Hindlimb muscle (tissue), 1 donor: ENCODE data around the gene EPM2A. TPM values are rescaled to one million over a fixed set of nuclear protein-coding genes. Genes with fewer than 3 reads are reported as not detected.
"Not testable (repeated sequence)": the region's sequence is repeated elsewhere in the genome, so short reads cannot be mapped to it uniquely, and the experiment has no call there.

Experiments used
- DNase-seq: peaks from one replicate; pipeline ENCODE4 v3.0.0-alpha.2; 2013
- polyA plus RNA-seq: library from polyadenylated mRNA; unstranded; fragments of 120-200 nt; gene quantifications from one replicate; pipeline ENCODE4 v1.2.1, GENCODE V29; 2013; ENCODE audit not compliant: insufficient read length

The EPM2A gene
- polyA plus RNA-seq, 1 donor, result 17.4 TPM

DNA sequence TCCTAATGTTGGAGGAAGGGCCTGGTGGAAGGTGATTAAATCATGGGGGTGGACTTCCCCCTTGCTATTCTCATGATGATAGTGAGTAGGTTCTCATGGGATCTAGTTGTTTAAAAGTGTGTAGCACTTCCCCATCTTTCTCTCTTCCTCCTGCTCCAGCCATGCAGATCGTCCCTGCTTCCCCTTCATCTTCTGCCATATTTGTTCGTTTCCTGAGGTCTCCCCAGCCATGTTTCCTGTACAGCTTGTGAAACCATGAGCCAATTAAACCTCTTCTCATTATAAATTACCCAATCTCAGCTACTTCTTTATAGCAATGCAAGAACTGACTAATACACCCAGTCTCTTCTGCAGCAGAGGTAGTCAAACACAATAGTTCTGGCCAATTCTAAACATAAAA, 5.4 kb downstream of the EPM2A start:
- DNase-seq, result no peak

DNA sequence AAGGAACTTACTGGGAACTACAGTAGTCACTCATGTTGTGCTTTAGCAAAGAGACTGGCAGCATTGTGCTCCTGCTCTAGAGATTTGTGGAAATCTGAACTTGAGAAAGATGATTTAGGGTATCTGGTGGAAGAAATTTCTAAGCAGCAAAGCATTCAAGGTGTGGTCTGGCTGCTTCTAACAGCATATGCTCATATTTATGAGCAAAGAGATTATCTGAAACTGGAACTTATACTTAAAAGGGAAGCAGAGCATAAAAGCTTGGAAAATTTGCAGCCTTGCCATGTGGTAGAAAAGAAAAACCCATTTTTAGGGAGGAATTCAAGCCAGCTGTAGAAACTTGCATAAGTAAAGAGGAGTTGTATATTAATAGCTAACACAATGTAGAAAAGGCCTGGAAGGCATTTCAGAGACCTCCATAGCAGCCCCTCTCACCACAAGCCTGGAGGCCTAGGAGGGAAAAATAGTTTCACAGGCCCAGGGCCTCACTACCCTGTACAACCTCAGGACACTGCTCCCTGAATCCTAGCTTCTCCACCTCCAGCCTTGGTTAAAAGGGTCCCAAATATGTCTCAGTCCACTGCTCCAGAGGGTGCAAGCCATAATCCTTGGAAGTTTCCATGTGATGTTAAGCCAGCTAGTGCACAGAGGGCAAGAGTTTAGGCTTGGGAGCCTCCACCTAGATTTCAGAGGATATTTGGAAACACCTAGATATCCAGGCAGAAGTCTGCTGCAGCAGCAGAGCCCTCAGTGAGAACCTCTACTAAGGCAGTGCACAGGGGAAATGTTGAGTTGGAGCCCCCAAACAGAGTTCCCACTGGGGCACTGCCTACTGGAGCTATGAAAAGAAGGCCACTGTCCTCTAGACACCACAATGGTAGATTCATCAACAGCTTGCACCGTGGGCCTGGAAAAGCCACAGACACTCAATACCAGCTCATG, 6.6 kb downstream of the EPM2A start:
- no peak for DNase-seq

DNA sequence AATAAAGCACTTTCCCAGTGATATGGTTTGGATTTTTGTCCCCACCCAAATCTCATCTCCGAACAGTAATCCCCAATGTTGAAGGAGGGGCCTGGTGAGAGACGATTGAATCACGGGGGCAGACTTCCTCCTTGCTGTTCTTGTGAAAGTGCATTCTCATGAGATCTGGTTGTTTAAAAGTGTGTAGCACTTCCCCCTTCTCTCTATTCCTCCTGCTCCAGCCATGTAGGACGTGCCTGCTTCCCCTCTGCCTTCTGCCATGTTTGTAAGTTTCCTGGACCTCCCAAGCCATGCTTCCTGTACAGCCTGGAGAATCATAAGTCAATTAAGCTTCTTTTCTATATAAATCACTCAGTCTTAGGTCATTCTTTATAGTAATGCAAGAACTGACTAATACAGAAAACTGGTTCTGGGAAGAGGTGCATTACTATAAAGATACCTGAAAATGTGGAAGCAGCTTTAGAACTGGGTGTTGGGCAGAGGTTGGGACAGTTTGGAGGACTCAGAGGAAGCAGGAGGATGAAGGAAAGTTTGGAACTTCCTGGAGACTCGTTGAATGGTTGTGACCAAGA, 7.4 kb downstream of the EPM2A start:
- DNase-seq, result no peak

DNA sequence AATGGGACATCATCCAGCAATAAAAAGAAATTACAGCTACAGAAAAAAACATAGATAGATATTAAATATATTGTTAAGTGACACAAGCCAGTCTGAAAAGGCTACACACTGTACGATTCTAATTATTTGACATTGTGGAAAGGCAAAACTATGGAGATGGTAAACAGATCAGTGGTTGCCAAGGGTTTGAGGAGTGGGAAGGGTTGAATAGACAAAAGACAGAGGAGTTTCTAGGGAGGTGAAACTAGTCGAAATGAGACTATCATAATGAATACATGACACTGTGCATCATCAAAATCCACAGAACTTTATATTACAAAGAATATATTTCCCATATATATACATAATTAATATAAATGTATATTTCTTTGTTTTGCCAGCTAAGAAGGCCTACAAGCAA, 9.8 kb downstream of the EPM2A start:
- no peak for DNase-seq

DNA sequence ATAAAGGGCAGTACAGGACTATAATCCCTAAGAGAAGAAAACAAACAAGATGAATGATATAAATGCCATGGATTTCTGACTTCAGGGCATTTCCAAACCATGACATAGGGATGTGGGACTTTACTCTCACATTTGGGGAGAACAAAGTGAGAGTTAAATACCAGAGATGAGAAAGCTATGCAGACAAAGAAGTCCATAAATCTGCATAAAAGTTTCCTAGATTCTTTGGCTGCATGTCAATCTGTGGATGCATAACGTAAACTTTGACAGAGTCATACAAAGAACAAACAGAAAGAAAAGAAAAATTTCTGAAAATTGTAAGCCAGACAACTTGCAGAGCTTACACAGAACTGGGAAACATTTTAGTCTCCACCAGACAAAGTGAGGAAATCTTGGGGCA, 11.7 kb downstream of the EPM2A start:
- DNase-seq, result no peak

DNA sequence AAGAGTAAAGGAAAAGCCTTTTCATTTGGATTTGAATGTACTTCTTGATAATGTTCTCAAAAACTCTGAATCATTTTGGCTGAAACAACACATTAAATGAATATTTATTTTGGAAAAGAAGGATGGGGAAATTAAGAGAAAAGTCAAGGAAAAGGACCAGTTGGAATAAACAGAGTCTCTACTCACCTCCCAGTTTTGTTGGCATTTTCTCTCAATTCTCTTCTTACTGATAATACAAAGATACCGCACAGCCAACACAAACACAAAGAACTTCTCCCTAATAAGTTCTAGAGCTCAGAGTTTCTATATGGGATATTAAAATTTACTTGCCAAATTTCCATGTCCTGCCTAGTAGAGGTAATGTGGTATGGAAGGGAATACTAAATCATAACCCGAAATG, 13.1 kb downstream of the EPM2A start:
- DNase-seq, result no peak

DNA sequence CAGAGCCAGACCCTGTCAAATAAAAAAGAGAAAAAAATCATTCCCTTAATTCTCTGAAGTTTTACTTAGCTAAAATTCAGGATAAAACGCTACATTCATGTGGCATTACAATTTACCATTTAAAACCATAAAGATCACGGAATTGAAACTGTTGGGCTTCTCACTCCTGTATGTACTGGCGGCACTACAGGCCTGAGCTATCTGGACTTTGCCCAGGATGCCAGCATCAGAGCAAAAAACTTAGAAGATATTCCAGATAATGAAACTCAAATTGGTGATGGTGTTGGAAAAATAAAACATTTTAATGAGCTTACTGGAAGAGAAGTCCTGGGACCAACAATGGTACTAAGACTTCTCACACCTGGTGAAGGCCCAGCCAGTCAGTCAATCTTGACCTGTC, 14.2 kb downstream of the EPM2A start:
- no peak for DNase-seq

DNA sequence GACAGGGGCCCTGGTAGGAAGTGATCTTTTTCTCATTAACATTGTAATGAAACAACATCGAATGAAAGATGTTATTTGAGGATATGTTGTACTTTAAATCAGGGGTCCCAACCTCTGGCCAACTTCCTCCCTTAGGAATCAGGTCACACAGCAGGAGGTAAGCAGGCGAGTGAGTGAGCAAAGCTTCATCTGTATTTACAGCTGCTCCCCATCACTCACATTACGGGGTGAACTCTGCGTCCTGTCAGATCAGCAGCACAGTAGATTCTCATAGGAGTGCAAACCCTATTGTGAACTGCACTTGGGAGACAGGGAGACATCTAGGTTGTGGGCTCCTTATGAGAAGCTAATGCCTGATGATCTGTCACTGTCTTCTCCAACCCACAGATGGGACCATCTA, 19.9 kb downstream of the EPM2A start:
- DNase-seq, result no peak

DNA sequence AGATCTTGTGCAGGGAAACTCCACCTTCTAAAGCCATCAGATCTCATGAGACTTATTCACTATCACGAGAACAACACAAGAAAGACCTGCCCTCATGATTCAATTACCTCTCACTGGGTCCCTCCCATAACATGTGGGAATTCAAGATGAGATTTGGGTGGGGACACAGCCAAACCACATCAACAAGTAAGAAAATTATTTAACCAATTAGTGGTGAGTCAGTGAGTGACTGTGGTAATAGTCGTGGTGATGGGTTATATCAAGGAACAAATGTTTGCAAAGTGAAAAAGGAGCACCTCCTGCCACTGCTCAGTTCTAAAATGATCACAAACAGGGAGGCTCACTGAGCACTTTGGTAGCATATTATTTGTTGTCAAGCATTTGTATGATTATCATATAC, 20.6 kb downstream of the EPM2A start:
- DNase-seq, result no peak

DNA sequence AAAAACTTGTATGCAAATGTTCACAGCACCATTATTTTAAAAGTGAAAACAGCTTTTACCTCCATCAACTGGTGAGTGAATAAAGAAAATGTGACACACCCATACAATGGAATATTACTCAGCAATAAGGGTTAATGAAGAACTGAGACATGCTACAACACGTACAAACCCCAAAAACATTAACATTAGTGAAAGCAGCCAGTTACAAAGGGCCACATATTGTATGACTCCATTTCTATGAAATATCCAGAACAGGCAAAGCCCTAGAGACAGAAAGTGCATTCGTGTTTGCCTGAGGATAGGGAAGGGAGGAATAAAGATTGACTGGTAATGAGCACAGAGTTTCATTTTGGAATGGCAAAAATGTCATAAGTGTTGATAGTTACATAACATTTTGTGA, 21.5 kb downstream of the EPM2A start:
- DNase-seq, result no peak

DNA sequence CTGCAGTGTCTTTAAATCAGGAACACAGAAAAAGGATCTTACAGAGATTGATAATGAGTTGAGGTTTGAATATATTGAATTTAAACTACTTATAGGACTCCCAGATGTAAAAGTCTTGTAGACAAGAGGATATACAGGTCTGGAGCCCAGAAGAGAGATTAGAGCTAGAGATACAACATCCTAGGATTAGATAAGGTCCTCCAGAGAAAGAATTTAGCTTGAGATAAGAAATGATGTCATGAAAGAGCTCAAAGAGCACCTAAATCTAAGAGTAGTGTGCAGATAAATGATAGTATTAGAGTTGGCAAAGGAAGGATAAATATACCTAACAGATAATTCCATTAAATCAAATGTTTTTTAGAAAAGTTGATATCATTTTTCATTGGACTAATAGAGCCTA, 23.9 kb downstream of the EPM2A start:
- no peak for DNase-seq

DNA sequence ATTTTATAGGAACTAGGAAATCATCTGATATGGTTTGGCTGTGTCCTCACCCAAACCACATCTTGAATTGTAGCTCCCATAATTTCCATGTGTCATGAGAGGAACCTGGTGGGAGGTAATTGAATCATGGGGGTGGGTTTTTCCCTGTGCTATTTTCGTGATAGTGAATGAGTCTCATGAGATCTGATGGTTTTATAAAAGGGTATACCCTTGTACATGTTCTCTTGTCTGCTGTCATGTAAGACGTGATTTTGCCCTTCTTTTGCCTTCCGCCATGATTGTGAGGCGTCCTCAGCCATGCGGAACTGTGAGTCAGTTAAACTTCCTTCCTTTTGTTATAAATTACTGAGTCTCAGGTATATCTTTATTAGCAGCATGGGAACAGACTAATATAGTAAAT, 27.9 kb downstream of the EPM2A start:
- no peak for DNase-seq

DNA sequence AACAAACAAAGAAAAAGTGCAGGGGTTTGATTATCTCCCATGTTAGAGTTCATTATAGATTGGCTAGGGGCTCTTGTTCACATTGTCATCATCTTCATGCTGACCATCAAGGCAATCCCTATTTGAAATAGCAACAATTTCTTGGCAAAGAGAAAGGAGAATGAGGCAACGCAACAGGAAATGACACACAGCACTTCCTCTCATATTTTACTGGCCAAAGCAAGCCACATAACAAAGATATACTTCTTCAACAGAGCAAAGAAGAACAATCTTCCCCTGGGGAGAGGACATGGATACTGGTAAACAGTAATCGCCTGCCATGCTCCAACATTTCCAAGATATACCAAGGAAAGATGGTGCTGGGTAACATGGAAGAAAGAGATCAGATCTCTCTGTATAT, 29.8 kb downstream of the EPM2A start:
- no peak for DNase-seq

DNA sequence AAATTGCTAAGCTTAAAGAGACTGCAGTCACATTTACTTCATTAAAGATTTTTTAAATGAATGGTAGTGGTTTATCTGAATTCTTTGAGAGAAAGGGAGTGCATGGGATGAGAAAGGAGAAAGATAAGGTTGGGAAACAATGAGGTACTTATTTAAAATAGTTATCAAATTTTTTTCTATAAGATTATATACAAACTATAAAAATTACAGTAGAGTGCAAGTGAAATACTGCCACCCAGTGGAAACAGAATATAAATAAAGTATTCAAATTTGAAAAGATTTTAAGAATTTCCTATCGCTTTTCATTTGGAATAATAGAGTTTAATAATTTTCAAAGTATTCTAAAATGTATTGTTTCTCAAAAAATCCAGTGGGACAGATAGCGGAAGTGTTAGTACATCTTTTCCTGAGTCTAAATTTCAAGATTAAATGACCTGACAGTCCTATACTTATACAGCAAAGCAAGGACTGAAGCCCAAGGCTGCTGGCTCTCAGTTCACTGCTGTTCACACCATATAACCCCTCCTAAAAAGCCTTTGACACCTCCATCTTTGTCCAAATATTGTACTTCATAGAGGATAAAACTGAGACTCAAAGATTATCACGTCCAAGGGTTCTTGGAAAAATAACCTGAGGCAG, 31.1 kb downstream of the EPM2A start:
- DNase-seq, result no peak

DNA sequence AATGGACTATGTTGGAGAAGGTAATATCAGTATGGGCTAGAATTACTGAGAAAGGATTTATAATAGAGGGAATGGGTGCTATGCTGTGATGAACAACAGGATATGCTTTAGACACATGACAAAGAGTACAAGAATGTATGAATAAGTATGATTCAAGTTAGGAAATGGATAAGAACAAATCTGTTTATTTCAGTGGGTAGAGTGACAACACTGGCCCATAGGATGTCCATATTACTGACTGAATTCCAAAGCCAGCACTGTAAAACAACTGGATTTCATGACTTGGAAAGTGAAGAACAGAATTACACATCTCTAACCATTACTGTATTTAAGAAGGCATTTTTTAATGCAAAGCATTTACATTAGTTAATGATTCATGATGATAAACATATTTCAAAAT, 35.9 kb downstream of the EPM2A start:
- DNase-seq, result no peak

DNA sequence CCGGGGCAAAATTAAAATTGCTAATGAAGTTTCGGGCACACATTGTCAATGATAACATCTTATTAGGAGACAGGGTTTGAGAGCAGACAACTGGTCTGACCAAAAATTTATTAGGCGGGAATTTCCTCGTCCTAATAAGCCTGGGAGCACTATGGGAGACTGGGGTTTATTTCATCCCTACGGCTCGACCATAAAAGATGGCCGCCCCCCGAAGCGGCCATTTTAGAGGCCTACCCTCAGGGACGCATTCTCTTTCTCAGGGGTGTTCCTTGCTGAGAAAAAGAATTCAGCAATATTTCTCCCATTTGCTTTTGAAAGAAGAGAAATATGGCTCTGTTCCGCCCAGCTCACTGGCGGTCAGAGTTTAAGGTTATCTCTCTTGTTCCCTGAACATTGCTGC, 37.9 kb downstream of the EPM2A start:
- not testable (repeated sequence) for DNase-seq

DNA sequence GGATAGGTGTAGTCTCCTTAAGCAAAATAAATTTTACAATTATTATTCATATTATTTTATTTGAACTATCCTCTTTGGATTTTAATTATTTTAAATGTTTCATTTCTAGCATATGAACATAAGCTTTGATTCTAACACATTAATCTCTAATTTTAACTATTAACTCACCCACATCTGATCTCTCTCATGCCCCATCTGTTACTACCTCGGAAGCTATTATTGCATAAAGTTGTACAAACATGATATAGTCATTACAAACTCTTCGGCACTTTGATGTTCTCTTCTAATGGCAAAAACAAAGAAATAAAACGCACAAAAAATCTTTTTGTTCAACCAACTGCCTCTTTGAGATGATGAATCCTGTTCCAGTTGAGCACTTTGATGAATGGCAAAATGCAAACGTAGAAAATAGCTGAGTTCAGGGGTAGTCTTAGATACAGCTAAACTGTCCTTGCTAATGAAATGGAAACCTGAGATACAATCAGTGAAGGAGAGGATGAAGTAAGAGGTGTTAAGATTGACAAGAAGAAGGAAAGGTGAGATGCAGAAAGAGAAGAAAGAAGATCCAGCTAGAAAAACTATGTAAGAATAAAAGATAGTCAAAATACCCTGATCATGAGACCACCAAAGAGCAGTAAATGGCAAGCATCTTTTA, 41.1 kb downstream of the EPM2A start:
- DNase-seq, result no peak

DNA sequence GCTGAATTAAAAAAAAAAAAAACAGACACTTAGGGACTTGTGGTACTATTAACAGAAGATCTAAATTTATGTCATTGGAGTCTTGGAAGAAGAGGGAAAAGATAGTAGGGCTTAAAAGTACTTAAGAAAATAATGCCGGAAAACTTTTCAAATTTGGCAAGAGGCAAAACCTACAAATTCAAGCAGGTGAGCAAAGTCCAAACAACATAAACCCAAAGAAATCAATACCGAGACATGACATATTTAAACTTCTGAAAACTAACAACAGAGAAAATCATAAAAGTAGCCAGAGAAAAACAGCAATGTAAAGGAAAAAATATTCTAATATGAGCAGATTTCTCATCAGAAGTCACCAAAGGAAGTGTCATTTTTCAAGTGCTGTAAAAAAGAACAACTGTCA, 44.4 kb downstream of the EPM2A start:
- DNase-seq, result no peak

DNA sequence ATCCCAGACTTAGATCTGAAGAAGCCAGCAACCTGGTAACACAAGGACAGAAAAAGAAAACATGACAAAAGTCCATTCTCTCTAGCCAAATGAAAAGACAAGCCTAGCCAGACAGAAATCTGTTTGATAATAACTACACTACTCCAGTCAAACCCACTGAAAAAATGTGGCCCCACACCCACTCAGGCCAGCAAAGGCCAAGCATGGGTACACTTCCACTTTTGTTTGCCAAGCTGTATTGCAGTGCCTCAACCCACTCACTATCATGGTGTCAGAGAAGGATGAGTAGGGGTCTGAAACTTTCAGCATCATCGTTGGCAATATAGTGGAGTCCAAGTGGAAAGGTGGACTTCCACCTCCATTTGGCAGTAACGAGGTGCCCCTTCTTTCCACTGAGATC, 45.8 kb downstream of the EPM2A start:
- DNase-seq, result no peak

DNA sequence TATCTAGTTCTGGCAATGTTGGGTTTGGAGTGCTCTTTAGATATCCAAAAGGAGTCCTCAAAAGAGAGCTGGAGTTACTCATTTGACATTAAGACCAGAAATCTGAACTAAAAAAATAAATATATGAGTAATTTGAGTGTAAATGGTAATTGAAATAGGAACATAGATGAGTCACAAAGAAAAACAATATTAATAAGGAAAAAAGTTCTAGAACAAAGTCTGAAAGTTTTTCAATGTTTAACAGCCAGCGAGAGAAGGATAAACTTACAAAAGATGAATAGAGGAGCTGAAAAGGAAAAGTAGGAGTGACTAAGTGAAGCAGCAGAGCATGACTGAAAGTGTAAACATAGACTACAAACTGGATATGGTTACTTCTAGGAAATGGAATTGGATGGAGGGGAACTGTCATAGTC, 46.8 kb downstream of the EPM2A start:
- DNase-seq, result no peak

DNA sequence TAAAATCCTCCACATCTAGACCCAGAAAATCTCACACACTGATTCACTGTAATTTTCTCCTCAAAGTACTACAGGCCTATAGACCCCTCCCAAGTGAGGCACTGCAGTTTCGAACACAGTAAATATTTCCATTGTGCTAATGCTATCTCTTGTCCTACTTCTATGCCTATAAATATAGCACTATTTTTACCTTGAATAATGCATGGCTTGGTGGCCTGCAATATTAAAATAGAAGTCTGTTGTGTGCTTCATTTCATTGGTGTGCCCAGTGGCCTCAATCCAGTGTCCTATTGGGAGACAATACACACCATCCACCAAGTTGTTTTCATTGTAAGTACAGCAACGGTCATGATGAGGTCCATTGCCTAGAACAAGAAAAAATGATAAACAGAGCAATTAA, 49.4 kb downstream of the EPM2A start:
- no peak for DNase-seq

DNA sequence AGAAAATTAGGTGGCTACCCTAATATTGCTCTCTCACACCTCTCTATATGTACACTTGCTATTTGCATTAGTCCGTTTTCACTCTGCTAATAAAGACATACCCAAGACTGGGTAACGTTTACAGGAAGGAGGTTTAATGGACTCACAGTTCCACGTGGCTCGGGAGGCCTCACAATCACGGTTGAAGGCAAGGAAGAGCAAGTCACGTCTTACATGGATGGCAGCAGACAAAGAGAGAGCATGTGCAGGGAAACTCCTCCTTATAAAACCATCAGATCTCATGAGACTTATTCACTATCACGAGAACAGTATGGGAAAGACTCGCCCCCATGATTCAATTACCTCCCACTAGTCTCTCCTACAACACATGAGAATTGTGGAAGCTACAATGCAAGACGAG, 53.4 kb downstream of the EPM2A start:
- no peak for DNase-seq

DNA sequence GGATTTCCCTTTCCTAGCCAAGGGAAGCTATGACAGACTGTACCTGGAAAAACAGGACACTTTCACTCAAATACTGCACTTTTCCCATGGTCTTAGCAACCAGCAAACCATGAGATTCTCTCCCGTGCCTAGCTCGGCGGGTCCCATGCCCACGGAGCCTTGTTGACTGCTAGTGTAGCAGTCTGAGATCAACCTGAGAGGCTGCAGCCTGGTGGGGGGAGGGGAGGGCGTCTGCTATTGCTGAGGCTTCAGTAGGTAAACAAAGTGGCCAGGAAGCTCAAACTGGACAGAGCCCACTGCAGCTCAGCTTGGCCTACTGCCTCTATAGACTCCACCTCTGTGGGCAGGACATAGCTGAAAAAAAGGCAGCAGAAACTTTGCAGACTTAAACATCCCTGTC, 61.8 kb downstream of the EPM2A start:
- DNase-seq, result no peak
